NK-92 (cell line): ENCODE results near the gene ABCA4.

Source experiments
- DNase-seq: peaks from one replicate; lab custom pipeline; 2025; ENCODE audit not compliant: unreplicated experiment; lab: John Stamatoyannopoulos, UW

The ABCA4 gene

DNA sequence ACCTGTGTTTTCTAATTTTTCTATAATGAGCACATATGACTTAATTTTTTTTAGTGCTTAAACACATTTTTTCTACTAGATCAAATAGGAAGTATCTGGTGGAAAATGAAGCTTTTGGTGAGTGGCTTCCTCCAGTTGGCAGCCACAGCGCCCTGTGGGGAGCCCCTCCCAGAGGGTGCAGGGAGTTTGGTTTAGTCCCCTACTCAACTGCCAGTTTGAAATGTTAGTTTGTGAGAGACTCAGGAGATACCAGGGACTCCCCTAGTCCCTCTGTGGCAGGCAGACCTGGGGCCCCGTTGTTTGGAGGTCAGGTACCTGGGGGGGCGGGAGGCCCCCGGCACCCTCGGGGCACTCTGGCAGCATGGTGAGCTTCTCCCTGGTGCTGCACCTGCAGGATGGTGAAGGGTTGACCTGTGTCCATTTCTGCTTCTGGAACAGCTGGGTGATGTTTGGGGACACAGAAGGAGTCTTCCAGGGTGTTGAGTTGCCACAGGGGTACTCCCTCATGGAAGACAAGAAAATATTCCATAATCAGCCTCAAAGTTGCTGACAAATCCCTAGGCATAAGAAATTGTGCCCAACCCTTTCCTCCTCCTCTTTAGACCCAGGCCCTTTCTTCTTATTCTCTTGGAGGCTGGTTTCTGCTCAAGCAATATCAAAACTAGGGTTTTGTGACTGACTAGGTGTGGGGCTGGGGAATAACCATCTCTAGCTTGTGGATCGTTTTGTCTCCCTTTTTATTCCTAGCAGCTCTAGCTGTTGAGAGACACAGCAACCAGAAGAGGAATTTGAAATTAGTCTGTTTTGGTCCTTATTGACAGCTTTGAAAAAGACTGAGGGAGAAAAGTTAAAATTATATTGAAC is 91.6 kb downstream of the ABCA4 start:
- no peak for DNase-seq

- DNase-seq: no peak
Observed at GRCh38 chr1:94027721-94028515, 93.0 kb downstream of the ABCA4 start.

- DNase-seq: no peak
Observed at GRCh38 chr1:94026619-94027380, 94.1 kb downstream of the ABCA4 start.

- no peak for DNase-seq
Observed at GRCh38 chr1:94025383-94026340, 95.3 kb downstream of the ABCA4 start.

- no peak for DNase-seq
Observed at GRCh38 chr1:94024104-94024792, 96.7 kb downstream of the ABCA4 start.

DNA sequence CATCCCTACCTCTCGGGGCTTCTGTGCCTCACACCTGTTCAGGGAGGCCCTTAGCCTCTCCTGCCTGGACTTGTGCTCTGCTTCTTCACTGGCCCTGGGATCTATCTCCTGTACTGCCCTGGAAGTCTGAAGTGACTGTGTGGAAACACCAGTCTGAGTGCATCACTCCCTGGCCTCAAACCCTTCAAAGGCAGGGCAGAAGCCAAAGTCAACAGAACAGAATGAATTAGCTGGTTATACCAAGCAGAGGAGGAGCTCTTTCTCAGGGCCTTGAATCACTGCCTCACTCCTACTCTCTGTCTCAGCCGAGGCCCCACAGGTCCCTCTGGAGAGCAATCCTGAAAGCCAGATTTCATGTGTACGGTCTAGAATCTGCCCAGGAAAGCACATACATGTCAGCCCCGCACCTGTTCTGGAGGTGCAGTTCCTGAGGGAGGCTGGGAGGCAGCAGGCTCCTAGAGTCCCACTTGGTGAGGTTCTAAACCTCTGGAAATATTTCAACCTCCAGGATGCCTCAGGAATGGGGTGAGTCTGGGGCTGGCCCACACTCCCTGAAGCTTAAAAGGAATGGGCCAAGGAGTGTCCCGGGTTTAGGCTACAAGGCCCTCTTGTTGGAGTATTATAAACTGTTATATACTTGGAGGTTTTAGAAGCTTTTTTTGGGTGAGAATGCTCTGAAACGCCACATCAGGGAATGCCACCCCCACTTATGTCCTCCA is 98.3 kb downstream of the ABCA4 start:
- no peak for DNase-seq

DNA sequence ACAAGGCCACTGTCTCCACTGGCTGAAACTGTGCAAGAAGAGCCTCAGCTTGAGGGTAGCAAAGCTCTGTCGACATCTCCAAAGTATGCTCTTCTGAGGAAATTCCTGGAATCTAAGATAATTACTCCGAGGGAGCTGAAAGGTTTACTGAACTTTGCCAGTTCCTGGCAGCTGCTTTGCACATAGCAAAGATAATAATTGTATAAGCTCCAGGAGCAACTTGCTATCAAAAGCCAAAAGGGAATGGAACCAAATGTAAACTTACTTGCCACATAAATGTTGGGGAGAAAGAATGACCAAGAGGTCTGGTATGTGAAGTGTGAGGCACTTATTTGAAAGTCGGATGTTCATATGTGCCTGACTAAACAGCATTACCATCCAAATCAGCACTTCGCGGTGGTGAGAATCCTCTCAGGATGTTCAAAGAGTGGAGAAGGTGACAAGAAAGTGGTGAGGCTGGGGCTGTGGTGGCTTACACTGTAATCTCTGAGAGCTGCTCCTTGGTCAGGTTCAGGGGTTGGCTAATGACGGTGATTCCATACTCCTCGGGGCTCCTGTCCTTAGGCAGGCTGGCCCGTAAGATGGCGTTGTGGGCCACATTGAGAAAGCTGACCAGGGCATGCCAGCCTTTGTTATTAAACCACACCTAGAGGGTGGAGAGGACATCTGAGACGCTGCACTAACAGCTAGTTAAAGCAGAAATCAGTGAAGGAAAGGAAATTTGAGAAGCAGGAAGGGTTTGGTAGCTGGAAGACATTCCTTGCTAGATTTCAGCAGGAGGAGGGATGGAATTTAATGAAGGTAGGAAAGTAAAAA is 100.0 kb downstream of the ABCA4 start:
- no peak for DNase-seq

- no peak for DNase-seq
Observed at GRCh38 chr1:94019327-94019726, 101.6 kb downstream of the ABCA4 start.

DNA sequence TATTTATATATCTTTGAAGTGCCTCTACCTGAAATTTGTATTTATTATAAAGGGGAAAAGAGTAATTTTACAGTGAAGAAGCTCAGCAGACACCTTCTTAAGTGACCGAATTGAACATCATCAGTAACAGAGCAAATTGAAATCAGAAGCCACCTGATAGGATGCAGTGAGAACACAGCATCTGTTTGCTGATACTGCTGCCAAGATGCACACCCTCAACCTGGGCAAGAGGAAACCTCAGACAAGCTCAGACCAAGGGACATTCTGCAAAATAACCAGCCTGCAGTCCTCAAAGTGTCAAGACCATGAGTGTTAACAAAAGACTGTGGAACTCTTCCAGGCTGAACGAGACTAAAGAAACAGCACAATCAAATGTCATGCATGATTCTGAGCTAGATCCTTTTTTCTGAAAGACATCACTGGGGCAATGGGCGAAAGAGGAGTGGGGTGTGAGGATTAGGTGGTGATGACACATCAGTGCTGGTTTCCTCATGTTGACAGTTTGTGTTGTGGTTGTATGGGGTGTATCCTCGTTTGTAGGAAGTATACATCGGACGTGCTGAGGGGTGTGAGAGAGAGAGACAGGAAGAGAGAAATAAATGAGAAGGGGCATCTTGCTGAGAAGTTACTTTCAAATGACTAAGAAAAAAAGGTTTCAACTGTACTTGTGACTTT is 103.7 kb downstream of the ABCA4 start:
- no peak for DNase-seq

DNA sequence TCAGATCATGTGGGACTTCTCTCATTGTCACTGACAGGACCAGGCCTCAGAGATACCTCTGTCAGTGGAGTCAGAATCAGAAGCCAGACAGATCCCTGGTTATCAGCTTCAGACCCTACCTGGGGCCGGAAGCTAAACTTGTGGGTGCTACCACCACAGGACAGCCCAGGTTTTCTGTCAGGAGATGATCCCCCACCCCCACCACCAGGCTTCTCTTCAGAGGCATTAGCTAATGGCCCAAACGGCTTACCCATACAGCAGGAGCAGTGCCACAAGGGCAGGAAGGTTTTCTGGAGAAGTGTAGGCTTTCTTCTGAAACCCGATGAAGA is 105.5 kb downstream of the ABCA4 start:
- DNase-seq: no peak

GRCh38 chr1:94014635-94015488 is 106.1 kb downstream of the ABCA4 start:
- DNase-seq: no peak

- DNase-seq: no peak
Observed at GRCh38 chr1:94014087-94014486, 106.9 kb downstream of the ABCA4 start.

DNA sequence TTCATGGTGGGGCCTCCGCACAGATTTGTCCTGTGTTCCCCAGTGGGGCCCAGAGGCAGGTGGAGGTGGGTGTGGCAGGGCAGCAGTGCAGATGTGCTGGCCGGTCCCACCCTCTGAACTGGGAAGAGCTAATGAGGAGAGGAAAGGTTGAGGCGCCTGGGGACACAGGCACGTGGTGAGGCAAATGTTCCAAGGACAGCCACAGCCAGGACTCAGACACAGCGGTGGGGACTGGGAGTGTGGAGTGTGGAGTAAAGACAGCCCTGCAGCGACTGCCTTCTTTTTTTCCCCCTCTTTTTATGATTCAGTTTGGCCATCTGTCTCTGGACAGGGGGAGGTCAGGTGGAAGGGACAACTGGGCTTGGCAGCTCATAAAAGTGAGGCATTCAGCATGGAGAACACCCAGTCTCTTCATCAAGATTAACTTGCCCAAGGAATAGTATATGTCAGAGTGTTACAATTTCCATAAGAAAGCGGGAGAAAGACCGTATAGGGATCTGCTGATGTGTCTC is 107.5 kb downstream of the ABCA4 start:
- DNase-seq: no peak

DNA sequence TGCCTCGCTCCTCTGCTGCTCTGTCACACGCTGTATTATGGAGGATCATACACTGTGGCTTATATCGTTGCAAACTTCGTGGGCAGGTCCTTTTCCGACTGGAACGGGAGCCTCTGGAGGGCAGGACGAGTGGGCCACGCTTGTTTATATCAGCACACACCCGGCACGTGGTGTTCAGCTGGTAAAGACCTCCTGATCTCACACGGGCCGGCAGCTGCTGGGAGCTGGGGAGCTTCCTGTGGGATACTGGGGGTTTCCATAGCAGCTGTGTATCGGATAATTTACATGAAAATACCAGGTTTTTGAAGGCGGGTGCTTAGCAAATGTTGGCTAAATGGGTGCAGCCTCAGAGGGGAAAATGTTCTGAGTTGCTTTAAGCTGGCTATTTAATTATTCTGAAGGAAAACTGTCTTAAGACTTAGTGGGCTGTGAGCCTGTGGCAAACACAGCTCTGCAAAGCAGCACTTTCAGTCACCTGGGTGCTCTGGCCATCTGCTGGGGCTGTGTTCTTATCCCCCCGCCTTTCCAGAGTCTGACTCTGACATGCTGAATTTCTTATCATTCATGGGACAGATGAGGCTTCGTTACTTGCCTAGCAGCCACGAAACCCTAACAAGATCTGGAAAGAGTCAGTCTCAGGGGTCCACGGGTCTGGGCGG is 108.1 kb downstream of the ABCA4 start:
- DNase-seq: no peak

- DNase-seq: no peak
Observed at GRCh38 chr1:94011709-94012595, 109.0 kb downstream of the ABCA4 start.
